ENCODE results near the gene ADAR.

DNA sequence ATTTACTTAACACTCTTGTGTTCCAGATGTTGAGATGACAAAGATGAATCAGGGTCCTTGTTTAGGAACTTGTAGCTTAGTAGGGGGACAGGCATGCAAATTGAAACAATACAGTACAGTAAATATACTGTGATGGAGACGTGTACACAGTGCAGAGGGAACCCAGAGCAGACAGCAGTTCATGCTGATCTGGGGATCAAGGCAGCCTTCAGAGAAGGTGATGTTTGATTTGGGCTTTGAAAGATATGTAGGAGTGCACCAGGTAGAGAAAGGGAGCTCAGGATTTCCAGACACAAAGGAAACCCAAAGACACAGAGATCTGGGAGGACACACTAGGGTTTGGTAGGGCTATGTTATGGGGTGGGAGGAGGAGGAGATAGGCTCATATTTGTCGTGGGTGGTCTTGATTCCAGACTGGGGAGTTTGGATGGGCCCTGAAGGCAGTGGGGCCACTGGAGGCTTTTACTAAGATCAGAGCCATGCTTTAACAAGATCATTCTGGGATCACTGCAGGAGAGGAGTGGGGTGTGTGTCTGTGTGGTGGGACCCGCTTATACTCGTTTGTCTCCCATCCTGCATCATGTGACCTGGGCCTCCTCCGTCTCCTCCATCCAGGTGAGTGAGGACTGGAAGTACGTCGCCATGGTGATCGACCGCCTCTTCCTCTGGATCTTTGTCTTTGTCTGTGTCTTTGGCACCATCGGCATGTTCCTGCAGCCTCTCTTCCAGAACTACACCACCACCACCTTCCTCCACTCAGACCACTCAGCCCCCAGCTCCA is 32.6 kb downstream of the ADAR start:
- TF ChIP-seq EZH2 (IDR thresholded peaks at IDR 0.05) (no peak), POLR2AphosphoS5 (IDR thresholded peaks at IDR 0.05; ENCODE audit: borderline replicate concordance, low read depth, low read length) (0 out of 2 replicates have a peak, but pooled peaks have one; percentile 29), FOXP2 (optimal IDR thresholded peaks at IDR 0.05; ENCODE audit: control extremely low read depth, extremely low read length, insufficient read depth) (no peak)
